Activated naive CD8-positive, alpha-beta T cell treated with anti-CD3 and anti-CD28 coated beads, Interleukin-2, amount 50 U/mL, for 24 hours (primary cell): Measurements from ENCODE around the gene MIB1.
"Not testable (repeated sequence)": the region's sequence is repeated elsewhere in the genome, so short reads cannot be mapped to it uniquely, and the experiment has no call there.

Experiments used
- ATAC-seq: fragments of 150-1000 bp; cut with Tn5 transposase; one replicate; pipeline ENCODE4 v1.10.0; 2021
- DNase-seq: peaks from one replicate; pipeline ENCODE4 v3.0.0; 2021
- H3K27ac Mint-ChIP-seq: one replicate; pipeline ENCODE4 v1.8.0; 2021; ENCODE audit warnings: mild to moderate bottlenecking, mixed read lengths
- H3K27me3 Mint-ChIP-seq: one replicate; pipeline ENCODE4 v1.8.0; 2021; ENCODE audit warnings: mixed read lengths
- H3K36me3 Mint-ChIP-seq: one replicate; pipeline ENCODE4 v1.8.0; 2021; ENCODE audit warnings: low read depth, mixed read lengths
- H3K4me1 Mint-ChIP-seq: one replicate; pipeline ENCODE4 v1.8.0; 2021; ENCODE audit warnings: mixed read lengths
- H3K4me3 Mint-ChIP-seq: one replicate; pipeline ENCODE4 v1.8.0; 2021; ENCODE audit warnings: mild to moderate bottlenecking, moderate library complexity, mixed read lengths
- H3K9me3 Mint-ChIP-seq: one replicate; pipeline ENCODE4 v1.8.0; 2021; ENCODE audit warnings: mixed read lengths

MIB1 gene

DNA sequence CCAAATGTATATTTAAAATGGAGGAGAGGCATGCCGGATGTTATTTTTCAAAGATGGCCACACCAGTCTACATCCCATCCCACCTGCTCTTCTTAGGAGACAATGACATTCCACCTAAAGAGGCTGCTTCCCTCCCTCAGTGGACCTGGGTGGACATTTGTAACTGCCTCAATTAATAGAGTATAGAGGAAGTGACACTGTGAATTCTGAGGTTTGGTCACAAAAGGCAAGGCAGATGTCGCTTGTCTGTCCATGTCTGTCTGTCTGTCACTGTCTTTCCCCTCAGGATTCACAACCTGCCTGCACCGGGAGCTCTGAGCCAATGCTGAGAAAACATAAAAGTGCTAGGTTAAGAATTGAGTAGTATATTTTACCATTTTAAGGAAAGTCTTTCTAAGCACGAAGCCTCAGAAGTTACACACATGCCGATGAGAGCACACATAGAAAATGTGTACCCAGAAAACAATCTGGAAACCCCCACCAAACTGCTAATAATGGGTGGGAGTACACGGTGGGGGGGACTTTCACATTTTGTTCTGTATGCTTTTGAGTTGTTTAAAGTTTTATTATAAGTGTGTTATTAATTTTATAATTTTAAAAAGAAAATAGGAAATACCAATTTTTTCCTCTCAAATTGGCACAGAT, 21.0 kb downstream of the MIB1 start:
- no peak overlapping the region for H3K27ac Mint-ChIP-seq
- peaks cover 12% of the 10 kb centered on the region for H3K36me3 Mint-ChIP-seq
- H3K4me1 Mint-ChIP-seq, result peaks cover 4% of the 10 kb centered on the region
- ATAC-seq (no peak), DNase-seq (no peak)
- H3K9me3 Mint-ChIP-seq, result no peaks in the 10 kb centered on the region
- H3K27me3 Mint-ChIP-seq, result no peaks in the 10 kb centered on the region
- no peak overlapping the region for H3K4me3 Mint-ChIP-seq

GRCh38 chr18:21762181-21762772, 21.7 kb downstream of the MIB1 start:
- H3K36me3 Mint-ChIP-seq, result peaks cover 18% of the 10 kb centered on the region

DNA sequence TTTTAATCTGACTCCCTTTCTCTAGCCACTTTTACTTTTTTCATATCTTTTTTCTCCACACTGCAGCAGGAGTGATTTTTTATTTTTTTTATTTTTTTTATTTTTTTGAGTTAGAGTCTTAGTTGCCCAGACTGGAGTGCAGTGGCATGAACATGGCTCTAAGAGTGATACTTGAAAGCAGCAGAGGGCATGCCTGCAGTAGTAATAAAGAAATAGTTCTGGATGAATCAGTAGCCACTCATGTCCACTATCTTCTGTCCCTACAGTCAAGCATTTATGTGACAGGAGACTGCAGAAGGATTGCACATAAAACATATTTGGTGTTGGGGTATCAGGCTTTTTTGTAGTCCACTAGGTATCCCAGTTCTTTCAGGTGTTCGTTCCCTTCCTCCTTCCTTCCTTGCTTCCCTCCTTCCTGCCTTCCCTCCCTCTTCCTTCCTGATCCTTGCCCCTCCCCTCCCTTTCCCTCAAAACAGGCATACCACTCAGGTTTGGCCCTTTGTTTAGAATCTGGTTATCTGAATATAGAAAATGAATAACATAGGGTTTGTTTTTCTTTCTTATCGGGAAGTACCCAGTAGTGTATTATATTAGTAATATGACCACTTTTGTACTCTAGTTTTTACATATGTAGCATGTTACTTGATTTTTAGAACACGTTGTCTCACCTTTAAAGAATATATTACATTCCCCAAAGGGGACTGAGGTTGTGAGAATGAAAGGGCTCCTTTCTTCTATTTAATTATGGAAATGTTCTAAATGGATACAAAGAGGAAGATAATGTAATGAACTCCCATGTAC, 23.5 kb downstream of the MIB1 start:
- Mint-ChIP-seq H3K27ac (no peak overlapping the region), H3K4me1 (peaks cover 4% of the 10 kb centered on the region)
- DNase-seq, result no peak

More at GRCh38 chr18:21762181-21762772, 21.7 kb downstream of the MIB1 start:
- no peaks in the 10 kb centered on the region for H3K9me3 Mint-ChIP-seq
- no peak overlapping the region for H3K4me3 Mint-ChIP-seq
- H3K4me1 Mint-ChIP-seq, result peaks cover 4% of the 10 kb centered on the region
- DNase-seq, result no peak
- H3K27ac Mint-ChIP-seq, result no peak overlapping the region
- no peaks in the 10 kb centered on the region for H3K27me3 Mint-ChIP-seq
- ATAC-seq, result no peak

DNA sequence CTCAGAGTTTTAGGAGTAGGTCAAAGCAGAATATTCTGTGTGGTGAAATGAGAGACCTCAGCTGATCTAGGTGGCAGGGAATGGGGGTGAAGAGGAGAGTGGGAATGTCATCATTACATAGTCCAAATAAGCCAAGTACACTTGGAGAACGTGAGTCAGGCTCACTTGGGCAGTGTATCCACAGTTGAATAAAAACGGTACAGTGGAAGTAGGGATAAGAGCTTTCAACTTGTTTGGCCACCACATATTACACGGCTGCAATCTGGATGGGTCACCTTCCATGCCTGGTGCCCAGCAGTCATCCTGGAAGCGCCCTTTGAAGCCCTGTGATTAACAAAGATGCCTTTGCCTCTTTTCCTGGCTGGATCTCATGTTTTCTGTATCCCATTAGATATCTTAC, 28.6 kb downstream of the MIB1 start:
- ATAC-seq, result no peak
- no peaks in the 10 kb centered on the region for H3K4me1 Mint-ChIP-seq
- no peak for DNase-seq
- H3K27ac Mint-ChIP-seq, result no peak overlapping the region
- no peaks in the 10 kb centered on the region for H3K27me3 Mint-ChIP-seq
- H3K9me3 Mint-ChIP-seq, result no peaks in the 10 kb centered on the region
- H3K4me3 Mint-ChIP-seq, result no peak overlapping the region
- peaks cover 34% of the 10 kb centered on the region for H3K36me3 Mint-ChIP-seq

More for the DNA sequence above, 23.5 kb downstream of the MIB1 start:
- ATAC-seq, result no peak
- no peaks in the 10 kb centered on the region for H3K27me3 Mint-ChIP-seq
- no peak overlapping the region for H3K4me3 Mint-ChIP-seq
- H3K9me3 Mint-ChIP-seq, result no peaks in the 10 kb centered on the region
- peaks cover 24% of the 10 kb centered on the region for H3K36me3 Mint-ChIP-seq

- Mint-ChIP-seq H3K4me1 (no peaks in the 10 kb centered on the region), H3K36me3 (peaks cover 13% of the 10 kb centered on the region), H3K27ac (no peak overlapping the region), H3K9me3 (no peaks in the 10 kb centered on the region), H3K27me3 (no peaks in the 10 kb centered on the region), H3K4me3 (no peak overlapping the region)
- ATAC-seq (no peak), DNase-seq (no peak)
Observed at GRCh38 chr18:21774722-21775121, 34.1 kb downstream of the MIB1 start.

- Mint-ChIP-seq H3K27me3 (no peaks in the 10 kb centered on the region), H3K4me1 (no peaks in the 10 kb centered on the region), H3K4me3 (no peak overlapping the region), H3K9me3 (no peaks in the 10 kb centered on the region), H3K36me3 (peaks cover 26% of the 10 kb centered on the region), H3K27ac (no peak overlapping the region)
- DNase-seq (no peak), ATAC-seq (no peak)
Observed at GRCh38 chr18:21777814-21778213, 37.2 kb downstream of the MIB1 start.

DNA sequence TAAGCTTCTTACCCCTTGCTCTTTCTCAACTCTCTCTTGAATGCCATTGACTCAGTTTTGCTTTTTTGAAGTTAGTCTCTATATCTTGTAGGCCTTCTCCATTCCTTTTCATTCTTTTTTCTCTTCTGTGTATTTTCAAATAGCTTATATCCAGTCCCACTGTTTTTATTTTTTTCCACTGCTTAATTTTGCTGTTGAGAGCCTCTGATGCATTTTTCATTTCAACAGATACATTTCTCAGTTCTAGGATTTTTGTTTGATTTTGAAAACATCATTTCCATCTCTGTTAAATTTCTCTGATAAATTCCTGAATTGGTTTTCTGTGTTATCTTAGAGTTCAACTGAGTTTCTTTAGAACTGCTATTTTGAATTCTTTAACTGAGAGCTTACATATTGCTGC, 45.9 kb downstream of the MIB1 start:
- H3K4me1 Mint-ChIP-seq, result no peaks in the 10 kb centered on the region
- no peak overlapping the region for H3K4me3 Mint-ChIP-seq
- H3K36me3 Mint-ChIP-seq, result peaks cover 56% of the 10 kb centered on the region
- ATAC-seq, result no peak
- H3K27ac Mint-ChIP-seq, result no peak overlapping the region
- H3K27me3 Mint-ChIP-seq, result no peaks in the 10 kb centered on the region
- no peak for DNase-seq
- H3K9me3 Mint-ChIP-seq, result peaks cover 24% of the 10 kb centered on the region

DNA sequence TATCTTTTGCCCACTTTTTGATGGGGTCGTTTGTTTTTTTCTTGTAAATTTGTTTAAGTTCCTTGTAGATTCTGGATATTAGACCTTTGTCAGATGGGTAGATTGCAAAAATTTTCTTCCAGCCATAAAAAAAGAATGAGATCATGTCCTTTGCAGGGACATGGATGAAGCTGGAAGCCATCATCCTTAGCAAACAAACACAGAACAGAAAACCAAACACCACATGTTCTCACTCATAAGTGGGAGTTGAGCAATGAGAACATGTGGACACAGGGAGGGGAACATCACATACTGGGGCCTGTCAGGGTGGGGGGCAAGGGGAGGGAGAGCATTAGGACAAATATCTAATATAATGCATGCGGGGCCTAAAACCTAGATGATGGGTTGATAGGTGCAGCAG, 55.5 kb downstream of the MIB1 start:
- H3K9me3 Mint-ChIP-seq, H3K4me1 Mint-ChIP-seq, DNase-seq, ATAC-seq, H3K27ac Mint-ChIP-seq, H3K27me3 Mint-ChIP-seq, H3K4me3 Mint-ChIP-seq: not testable (repeated sequence)
- H3K36me3 Mint-ChIP-seq, result peaks cover 17% of the 10 kb centered on the region

DNA sequence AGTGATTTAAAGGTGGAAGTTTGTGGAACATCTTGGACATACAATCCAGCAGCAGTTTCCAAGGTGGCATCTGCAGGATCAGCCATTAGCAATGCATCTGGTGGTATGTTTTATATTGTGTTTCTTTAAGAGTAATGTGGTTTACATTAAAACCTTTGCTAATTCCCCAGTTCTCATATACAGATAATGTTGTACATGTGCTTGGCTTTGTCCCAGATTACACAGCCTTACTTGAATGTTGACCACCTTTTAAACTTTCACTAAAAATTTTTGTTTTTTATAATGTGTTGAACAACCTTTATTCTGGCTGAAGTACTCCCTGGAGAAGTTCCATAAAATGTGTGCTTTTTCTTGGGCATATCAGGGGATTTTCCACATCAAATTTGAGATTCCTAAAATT, 57.5 kb downstream of the MIB1 start:
- H3K36me3 Mint-ChIP-seq, result peaks cover 11% of the 10 kb centered on the region
- H3K27me3 Mint-ChIP-seq, result no peaks in the 10 kb centered on the region
- H3K9me3 Mint-ChIP-seq, result no peaks in the 10 kb centered on the region
- H3K27ac Mint-ChIP-seq, result no peak overlapping the region
- ATAC-seq (no peak), DNase-seq (no peak)
- H3K4me3 Mint-ChIP-seq, result no peak overlapping the region
- no peaks in the 10 kb centered on the region for H3K4me1 Mint-ChIP-seq

DNA sequence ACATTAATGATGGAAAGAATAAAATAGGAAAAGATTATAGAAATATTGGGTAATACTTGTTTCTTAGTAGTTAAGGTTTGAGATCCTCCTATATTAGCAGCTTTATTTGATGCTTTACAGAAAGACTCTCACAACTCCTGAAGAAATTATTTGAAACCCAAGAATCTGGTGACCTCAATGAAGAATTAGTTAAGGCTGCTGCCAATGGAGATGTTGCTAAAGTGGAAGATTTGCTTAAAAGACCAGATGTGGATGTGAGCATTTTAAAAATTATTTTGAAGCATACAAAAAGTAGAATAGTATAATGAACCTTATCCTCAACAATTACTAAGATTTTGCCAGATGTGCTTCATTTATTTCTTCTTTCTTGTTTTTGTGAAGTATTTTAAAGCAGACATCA, 59.1 kb downstream of the MIB1 start:
- Mint-ChIP-seq H3K36me3 (peaks cover 20% of the 10 kb centered on the region), H3K9me3 (no peaks in the 10 kb centered on the region), H3K27me3 (no peaks in the 10 kb centered on the region), H3K4me3 (no peak overlapping the region), H3K4me1 (no peaks in the 10 kb centered on the region), H3K27ac (no peak overlapping the region)
- no peak for ATAC-seq
- no peak for DNase-seq

DNA sequence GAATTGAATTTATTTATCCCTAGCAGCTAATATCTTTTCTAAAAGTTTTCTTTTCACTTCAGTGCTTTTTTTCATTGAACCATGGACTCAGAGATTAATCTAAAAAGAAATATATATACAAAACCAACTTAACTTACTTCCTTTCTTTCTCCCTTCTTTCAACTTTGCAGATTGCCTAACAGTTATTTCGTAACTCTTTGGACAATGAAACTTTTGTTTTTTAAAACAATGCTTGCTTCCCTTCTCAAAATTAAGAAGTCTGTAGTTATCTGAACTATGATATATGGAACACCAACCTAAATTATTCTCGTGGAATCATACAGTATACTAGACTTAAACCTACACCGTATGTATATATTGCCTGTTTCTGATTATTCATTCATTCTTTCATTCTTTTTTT, 62.9 kb downstream of the MIB1 start:
- Mint-ChIP-seq H3K36me3 (peaks cover 21% of the 10 kb centered on the region), H3K27ac (no peak overlapping the region), H3K4me3 (no peak overlapping the region), H3K4me1 (no peaks in the 10 kb centered on the region), H3K27me3 (no peaks in the 10 kb centered on the region), H3K9me3 (peaks cover 2% of the 10 kb centered on the region)
- ATAC-seq (no peak), DNase-seq (no peak)

DNA sequence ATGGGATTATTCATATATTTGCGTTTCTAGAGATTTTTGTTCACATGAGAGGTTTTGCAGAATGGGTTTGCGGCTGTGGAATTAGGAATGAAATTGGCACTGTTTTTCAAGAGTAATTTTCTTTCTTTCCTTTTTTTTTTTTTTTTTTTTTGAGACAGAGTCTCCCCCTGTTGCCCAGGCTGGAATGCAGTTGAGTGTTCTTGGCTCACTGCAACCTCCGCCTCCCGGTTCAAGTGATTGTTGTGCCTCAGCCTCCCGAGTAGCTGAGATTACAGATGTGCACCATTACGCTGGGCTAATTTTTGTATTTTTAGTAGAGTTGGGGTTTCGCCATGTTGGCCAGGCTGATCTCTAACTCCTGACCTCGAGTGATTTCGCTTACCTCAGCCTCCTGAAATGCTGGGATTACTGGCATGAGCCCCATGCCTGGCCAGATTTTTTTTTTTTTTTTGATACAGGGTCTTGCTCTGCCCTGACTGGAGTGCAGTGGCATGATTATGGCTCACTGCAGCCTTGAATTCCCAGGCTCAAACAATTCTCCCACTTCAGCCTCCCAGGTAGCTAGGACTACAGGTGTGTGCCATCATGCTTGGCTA, 65.3 kb downstream of the MIB1 start:
- Mint-ChIP-seq H3K4me3 (no peak overlapping the region), H3K27me3 (no peaks in the 10 kb centered on the region), H3K9me3 (peaks cover 16% of the 10 kb centered on the region), H3K4me1 (no peaks in the 10 kb centered on the region), H3K27ac (no peak overlapping the region), H3K36me3 (peaks cover 38% of the 10 kb centered on the region)
- no peak for DNase-seq
- no peak for ATAC-seq

- ATAC-seq, result no peak
- peaks cover 16% of the 10 kb centered on the region for H3K9me3 Mint-ChIP-seq
- peaks cover 34% of the 10 kb centered on the region for H3K36me3 Mint-ChIP-seq
- H3K27ac Mint-ChIP-seq, result no peak overlapping the region
- DNase-seq, result no peak
- no peaks in the 10 kb centered on the region for H3K27me3 Mint-ChIP-seq
- H3K4me3 Mint-ChIP-seq, result no peak overlapping the region
- peaks cover 5% of the 10 kb centered on the region for H3K4me1 Mint-ChIP-seq
Observed at GRCh38 chr18:21808185-21808584, 67.6 kb downstream of the MIB1 start.

GRCh38 chr18:21809725-21810124, 69.1 kb downstream of the MIB1 start:
- ATAC-seq (no peak), DNase-seq (no peak)
- H3K36me3 Mint-ChIP-seq, result peaks cover 31% of the 10 kb centered on the region
- peaks cover 16% of the 10 kb centered on the region for H3K9me3 Mint-ChIP-seq
- H3K27ac Mint-ChIP-seq, result no peak overlapping the region
- H3K4me3 Mint-ChIP-seq, result no peak overlapping the region
- no peaks in the 10 kb centered on the region for H3K27me3 Mint-ChIP-seq
- peaks cover 5% of the 10 kb centered on the region for H3K4me1 Mint-ChIP-seq

DNA sequence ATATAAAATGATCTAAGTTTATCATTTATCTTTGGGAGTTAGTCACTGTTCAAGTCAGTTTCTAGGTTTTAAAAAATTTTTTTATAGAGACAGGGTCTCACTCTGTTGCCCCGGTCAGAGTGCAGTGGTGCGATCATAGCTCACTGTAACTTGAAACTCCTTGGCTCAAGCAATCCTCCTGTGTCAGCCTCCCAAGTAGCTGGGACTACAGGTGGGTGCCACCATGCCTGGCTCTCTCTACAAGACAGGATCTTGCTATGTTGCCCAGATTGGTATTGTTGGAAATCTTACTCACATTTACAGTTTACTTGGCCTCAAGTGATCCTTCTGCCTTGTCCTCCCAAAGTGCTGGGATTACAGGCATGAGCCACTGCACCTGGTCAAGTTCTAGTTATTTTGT, 74.5 kb downstream of the MIB1 start:
- DNase-seq (no peak), ATAC-seq (no peak)
- H3K36me3 Mint-ChIP-seq, result peaks cover 17% of the 10 kb centered on the region
- peaks cover 3% of the 10 kb centered on the region for H3K9me3 Mint-ChIP-seq
- H3K4me1 Mint-ChIP-seq, result peaks cover 5% of the 10 kb centered on the region
- no peak overlapping the region for H3K4me3 Mint-ChIP-seq
- H3K27ac Mint-ChIP-seq, result no peak overlapping the region
- H3K27me3 Mint-ChIP-seq, result no peaks in the 10 kb centered on the region
